Osteoblast (primary cell): Measurements from ENCODE around the gene GNGT2. TPM values are rescaled to one million over a fixed set of nuclear protein-coding genes. Genes with fewer than 3 reads are reported as not detected.

Experiments
- DNase-seq: peaks from one replicate; pipeline ENCODE4 v3.0.0; 2011; ENCODE audit warnings: low spot score, mixed read lengths; ENCODE audit not compliant: insufficient read length; ENCODE audit errors: missing footprints
- H2AFZ ChIP-seq: 2 replicates; pipeline ENCODE4 v1.6.0; 2011; ENCODE audit warnings: mild to moderate bottlenecking, low read length
- H3K27ac ChIP-seq: 2 replicates; pipeline ENCODE4 v1.5.1; 2011; ENCODE audit warnings: mild to moderate bottlenecking, low read depth, low read length, moderate library complexity
- H3K27me3 ChIP-seq: 2 replicates; pipeline ENCODE4 v1.6.0; 2012; ENCODE audit warnings: mild to moderate bottlenecking, control low read depth, inconsistent platforms, low read length, moderate library complexity; ENCODE audit not compliant: insufficient read depth
- H3K36me3 ChIP-seq: 2 replicates; pipeline ENCODE4 v1.5.1; 2011; ENCODE audit warnings: mild to moderate bottlenecking, low read length, control low read depth, moderate library complexity; ENCODE audit not compliant: insufficient read depth
- H3K4me1 ChIP-seq: 2 replicates; pipeline ENCODE4 v1.5.1; 2011; ENCODE audit warnings: mild to moderate bottlenecking, low read length, control low read depth, moderate library complexity; ENCODE audit not compliant: insufficient read depth
- H3K4me2 ChIP-seq: 2 replicates; pipeline ENCODE4 v1.6.0; 2011; ENCODE audit warnings: mild to moderate bottlenecking, low read length; ENCODE audit not compliant: insufficient read depth
- H3K4me3 ChIP-seq: fragments of 200-600 bp; sonication (generic); 3 replicates; pipeline ENCODE4 v1.5.1; 2012; ENCODE audit warnings: mild to moderate bottlenecking, low read length, inconsistent platforms; ENCODE audit not compliant: insufficient read depth
- H3K79me2 ChIP-seq: 2 replicates; pipeline ENCODE4 v1.6.0; 2012; ENCODE audit warnings: mild to moderate bottlenecking, low read length, control low read depth, inconsistent platforms; ENCODE audit not compliant: insufficient read depth
- H3K9me3 ChIP-seq: 2 replicates; pipeline ENCODE4 v1.5.1; 2011; ENCODE audit warnings: low read depth, low read length, control low read depth
- H4K20me1 ChIP-seq: 2 replicates; pipeline ENCODE4 v1.6.0; 2012; ENCODE audit warnings: mild to moderate bottlenecking, low read length, control low read depth; ENCODE audit not compliant: insufficient read depth
- CTCF ChIP-seq: IDR thresholded peaks from 2 replicates; pipeline ENCODE4 v1.5.1; 2011; ENCODE audit warnings: mild to moderate bottlenecking, low read depth, low read length, moderate library complexity; ENCODE audit errors: extremely low read depth
- total RNA-seq: library from RNA; depleted of rRNA; stranded (reverse); fragments of >200 nt; gene quantifications from 2 replicates; pipeline ENCODE4 v1.2.3, GENCODE V29; 2012

The GNGT2 gene
- total RNA-seq, 1 donor, result not detected

DNA sequence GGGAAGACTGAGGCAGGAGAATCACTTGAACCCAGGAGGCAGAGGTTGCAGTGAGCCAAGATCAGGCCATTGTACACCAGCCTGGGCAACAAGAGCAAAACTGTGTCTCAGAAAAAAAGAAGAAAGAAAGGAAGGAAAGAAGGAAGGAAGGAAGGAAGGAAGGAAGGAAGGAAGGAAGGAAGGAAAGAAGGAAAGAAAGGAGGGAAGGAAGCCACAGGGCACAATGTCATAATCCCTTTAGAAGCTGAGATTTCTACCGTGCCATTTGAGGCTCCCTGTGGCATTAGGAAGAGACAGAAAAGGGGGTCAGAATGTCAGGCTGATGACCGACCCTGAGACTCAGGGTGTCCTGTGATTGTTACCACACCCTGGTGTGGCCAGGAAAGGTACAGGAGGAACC, 6.6 kb downstream of the GNGT2 start:
- TF ChIP-seq CTCF, result no peak
- no peak overlapping the region for H3K4me2 ChIP-seq
- H3K36me3 ChIP-seq, result no peaks in the 10 kb centered on the region
- no peak for DNase-seq
- no peaks in the 10 kb centered on the region for H3K79me2 ChIP-seq
- H3K4me3 ChIP-seq, result no peak overlapping the region
- peaks cover 10% of the 10 kb centered on the region for H3K4me1 ChIP-seq
- no peaks in the 10 kb centered on the region for H3K9me3 ChIP-seq
- H2AFZ ChIP-seq, result no peak overlapping the region
- peaks cover 12% of the 10 kb centered on the region for H3K27me3 ChIP-seq
- no peaks in the 10 kb centered on the region for H4K20me1 ChIP-seq
- H3K27ac ChIP-seq, result no peak overlapping the region

DNA sequence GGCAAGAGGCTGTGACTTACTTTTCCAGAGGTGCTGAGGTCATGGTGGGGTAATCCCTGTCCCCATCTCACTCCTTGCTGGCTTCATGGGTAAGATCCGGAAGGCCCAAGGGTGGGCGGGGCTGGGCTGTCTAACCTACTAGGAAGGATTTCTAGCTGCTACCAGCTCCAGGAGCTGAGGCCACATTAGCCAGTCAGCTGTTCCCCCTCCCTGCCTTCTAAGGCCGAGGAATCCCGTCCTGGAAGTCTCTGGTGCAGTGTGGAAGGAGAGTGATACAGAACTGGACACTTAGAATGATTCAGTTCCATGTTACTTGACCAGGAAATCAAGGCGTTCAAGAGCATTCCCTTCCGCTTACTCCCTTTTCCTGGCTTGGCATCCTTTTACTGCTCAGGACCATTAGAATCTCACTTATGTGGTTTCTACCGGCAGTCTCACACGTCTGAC, 8.9 kb downstream of the GNGT2 start:
- Histone ChIP-seq H3K4me1 (peaks cover 14% of the 10 kb centered on the region), H2AFZ (peak overlapping the region; percentile 60), H3K4me3 (no peak overlapping the region), H3K4me2 (no peak overlapping the region), H3K9me3 (no peaks in the 10 kb centered on the region), H3K27ac (no peak overlapping the region), H3K27me3 (no peaks in the 10 kb centered on the region), H4K20me1 (no peaks in the 10 kb centered on the region), H3K79me2 (no peaks in the 10 kb centered on the region), H3K36me3 (no peaks in the 10 kb centered on the region)
- peak; percentile 87 for DNase-seq
- TF ChIP-seq CTCF, result no peak

GRCh38 chr17:49200423-49201083, 9.8 kb downstream of the GNGT2 start:
- Histone ChIP-seq H2AFZ (no peak overlapping the region), H3K27me3 (no peaks in the 10 kb centered on the region), H3K36me3 (no peaks in the 10 kb centered on the region), H3K4me2 (no peak overlapping the region), H3K79me2 (no peaks in the 10 kb centered on the region), H3K9me3 (no peaks in the 10 kb centered on the region), H3K27ac (no peak overlapping the region), H3K4me1 (peaks cover 14% of the 10 kb centered on the region), H4K20me1 (no peaks in the 10 kb centered on the region), H3K4me3 (no peak overlapping the region)
- DNase-seq, result no peak
- no peak for TF ChIP-seq CTCF

DNA sequence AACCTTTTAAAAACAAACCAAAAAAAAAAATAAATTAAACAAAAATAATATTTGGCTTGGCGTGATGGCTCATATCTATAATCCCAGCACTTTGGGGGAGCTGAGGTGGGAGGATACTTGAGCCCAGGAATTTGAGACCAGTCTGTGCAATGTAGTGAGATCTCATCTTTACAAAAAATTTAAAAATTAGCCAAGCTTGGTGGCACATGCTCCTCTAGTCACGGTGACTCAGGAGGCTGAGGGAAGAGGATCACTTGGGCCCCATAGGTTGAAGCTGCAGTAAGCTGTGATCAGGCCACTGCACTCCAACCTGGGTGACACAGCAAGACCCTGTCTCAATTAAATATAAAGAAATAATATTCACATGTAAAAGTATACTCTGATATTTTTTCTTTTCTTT, 12.2 kb downstream of the GNGT2 start:
- Histone ChIP-seq H3K27me3 (no peaks in the 10 kb centered on the region), H4K20me1 (no peaks in the 10 kb centered on the region), H3K36me3 (no peaks in the 10 kb centered on the region), H3K27ac (no peak overlapping the region), H3K4me3 (no peak overlapping the region), H3K9me3 (no peaks in the 10 kb centered on the region), H3K4me2 (no peak overlapping the region), H2AFZ (no peak overlapping the region), H3K4me1 (peaks cover 21% of the 10 kb centered on the region), H3K79me2 (no peaks in the 10 kb centered on the region)
- no peak for DNase-seq
- no peak for TF ChIP-seq CTCF
